GM23338 (cell line): ENCODE results near the gene AADACL3. TPM values are rescaled to one million over a fixed set of nuclear protein-coding genes. Genes with fewer than 3 reads are reported as not detected.

Source experiments
- ATAC-seq: fragments of 200-7000 bp; cut with Tn5 transposase; 3 replicates; pipeline ENCODE4 v1.9.1; 2020
- DNase-seq: peaks from one replicate; pipeline ENCODE4 v3.0.0-alpha.2; 2015; ENCODE audit warnings: low spot score
- H2AFZ ChIP-seq: fragments of 200-600 bp; sonication (generic); 2 replicates; pipeline ENCODE4 v1.8.0; 2016; ENCODE audit warnings: antibody characterized with exemption, mild to moderate bottlenecking, moderate library complexity
- H3F3A ChIP-seq: fragments of 200-600 bp; sonication (generic); replicated peaks from 2 replicates; pipeline ENCODE4 v1.8.0; 2017; ENCODE audit warnings: antibody characterized with exemption, mixed run types, low read depth
- H3K27ac ChIP-seq: fragments of 200-600 bp; sonication (generic); 2 replicates; pipeline ENCODE4 v1.6.1; 2016; ENCODE audit warnings: low read depth
- H3K27me3 ChIP-seq: fragments of 200-600 bp; sonication (generic); 2 replicates; pipeline ENCODE4 v1.8.0; 2016; ENCODE audit warnings: mild to moderate bottlenecking, mixed run types, moderate library complexity; ENCODE audit not compliant: insufficient read depth
- H3K36me3 ChIP-seq: fragments of 200-600 bp; sonication (generic); 2 replicates; pipeline ENCODE4 v1.8.0; 2016; ENCODE audit warnings: mild to moderate bottlenecking; ENCODE audit not compliant: insufficient read depth
- H3K4me1 ChIP-seq: fragments of 200-600 bp; sonication (generic); 2 replicates; pipeline ENCODE4 v1.8.0; 2016; ENCODE audit warnings: mild to moderate bottlenecking, moderate library complexity; ENCODE audit not compliant: insufficient read depth
- H3K4me2 ChIP-seq: fragments of 200-600 bp; sonication (generic); 2 replicates; pipeline ENCODE4 v1.7.1; 2017; ENCODE audit warnings: mixed run types
- H3K4me3 ChIP-seq: fragments of 200-600 bp; sonication (generic); 2 replicates; pipeline ENCODE4 v1.6.1; 2016; ENCODE audit warnings: mixed run types
- H3K79me2 ChIP-seq: fragments of 200-600 bp; sonication (generic); replicated peaks from 2 replicates; pipeline ENCODE4 v1.8.0; 2017; ENCODE audit warnings: mild to moderate bottlenecking; ENCODE audit not compliant: insufficient read depth
- H3K9me2 ChIP-seq: fragments of 200-600 bp; sonication (generic); 2 replicates; pipeline ENCODE4 v1.8.0; 2017; ENCODE audit not compliant: insufficient read depth
- H4K20me1 ChIP-seq: fragments of 200-600 bp; sonication (generic); replicated peaks from 2 replicates; pipeline ENCODE4 v1.8.0; 2017; ENCODE audit warnings: mild to moderate bottlenecking; ENCODE audit not compliant: insufficient read depth
- H3K27ac Mint-ChIP-seq: 2 replicates; pipeline ENCODE4 v1.8.0; 2020; ENCODE audit warnings: inconsistent platforms, mild to moderate bottlenecking, moderate library complexity, mixed read lengths
- H3K27me3 Mint-ChIP-seq: 3 replicates; pipeline ENCODE4 v1.8.0; 2022; ENCODE audit warnings: low read depth, mild to moderate bottlenecking, moderate library complexity, mixed read lengths, inconsistent platforms; ENCODE audit not compliant: insufficient read depth, poor library complexity
- H3K36me3 Mint-ChIP-seq: 3 replicates; pipeline ENCODE4 v1.8.0; 2021; ENCODE audit warnings: low read depth, mild to moderate bottlenecking, inconsistent platforms, moderate library complexity, mixed read lengths
- H3K4me1 Mint-ChIP-seq: 3 replicates; pipeline ENCODE4 v1.8.0; 2020; ENCODE audit warnings: mild to moderate bottlenecking, inconsistent platforms, mixed read lengths
- H3K4me3 Mint-ChIP-seq: 3 replicates; pipeline ENCODE4 v1.8.0; 2021; ENCODE audit warnings: moderate library complexity, mild to moderate bottlenecking, inconsistent platforms, mixed read lengths
- H3K9me3 Mint-ChIP-seq: 3 replicates; pipeline ENCODE4 v1.8.0; 2020; ENCODE audit warnings: moderate library complexity, mild to moderate bottlenecking, inconsistent platforms, mixed read lengths
- CREB1 ChIP-seq: fragments of 250-450 bp; sonication (Bioruptor Pico); IDR thresholded peaks from 2 replicates; pipeline ENCODE4 v1.5.0; 2020; ENCODE audit warnings: low read depth, mild to moderate bottlenecking, moderate library complexity
- EZH2 ChIP-seq: fragments of 200-600 bp; sonication (generic); IDR thresholded peaks from one replicate; pipeline ENCODE4 v1.8.0; 2017; ENCODE audit warnings: antibody characterized with exemption, mild to moderate bottlenecking, low read depth; ENCODE audit not compliant: unreplicated experiment
- EZH2phosphoT487 ChIP-seq: fragments of 200-600 bp; sonication (generic); IDR thresholded peaks from one replicate; pipeline ENCODE4 v1.8.1; 2018; ENCODE audit warnings: antibody characterized with exemption; ENCODE audit not compliant: unreplicated experiment
- JUNB ChIP-seq: IDR thresholded peaks from one replicate; pipeline ENCODE4 v1.6.1; 2016; ENCODE audit warnings: antibody characterized with exemption; ENCODE audit not compliant: unreplicated experiment
- NANOG ChIP-seq: IDR thresholded peaks from 2 replicates; pipeline ENCODE4 v1.6.1; 2016; ENCODE audit warnings: antibody characterized with exemption, borderline replicate concordance
- POLR2AphosphoS5 ChIP-seq: IDR thresholded peaks from 2 replicates; pipeline ENCODE4 v1.6.1; 2016; ENCODE audit warnings: antibody characterized with exemption, low read depth
- REST ChIP-seq: IDR thresholded peaks from one replicate; pipeline ENCODE4 v1.6.1; 2018; ENCODE audit warnings: antibody characterized with exemption; ENCODE audit not compliant: unreplicated experiment
- STAT1 ChIP-seq: IDR thresholded peaks from one replicate; pipeline ENCODE4 v1.6.1; 2016; ENCODE audit warnings: antibody characterized with exemption; ENCODE audit not compliant: unreplicated experiment
- ZNF114 ChIP-seq: fragments of 250-450 bp; sonication (Bioruptor Pico); IDR thresholded peaks from 2 replicates; pipeline ENCODE4 v1.5.0; 2020; ENCODE audit warnings: mild to moderate bottlenecking, moderate library complexity
- ZNF331 ChIP-seq: fragments of 250-450 bp; sonication (Bioruptor Pico); IDR thresholded peaks from 2 replicates; pipeline ENCODE4 v1.5.0; 2020; ENCODE audit warnings: low read depth, mild to moderate bottlenecking, moderate library complexity
- polyA plus RNA-seq: library from polyadenylated mRNA; unstranded; fragments of >200 nt; fragmentation: Nextera tagmentation; extraction: Ambion mirVana; gene quantifications from 2 replicates; pipeline ENCODE4 v1.2.1, GENCODE V29; 2016
- total RNA-seq: library from RNA; depleted of rRNA; stranded (reverse); fragments of >200 nt; shearing (Covaris generic); gene quantifications from 2 replicates; pipeline ENCODE4 v1.2.3, GENCODE V29; 2014
- TF ChIP-seq, protein P1 (sequence below): fragments of 250-450 bp; sonication (Bioruptor Pico); IDR thresholded peaks from 2 replicates; pipeline ENCODE4 v1.5.0; 2020; ENCODE audit warnings: mild to moderate bottlenecking, moderate library complexity
- TF ChIP-seq, protein P2 (sequence below): IDR thresholded peaks from 2 replicates; pipeline ENCODE4 v1.6.1; 2016; ENCODE audit warnings: antibody characterized with exemption
- TF ChIP-seq, protein P3 (sequence below), 2 experiments: fragments of 200-600 bp in 1 of 2; sonication (generic) in 1 of 2; conservative IDR thresholded peaks; 2 replicates each; pipeline versions ENCODE4 v1.5.1 to v1.6.1; 2016 to 2017; ENCODE audit warnings: antibody characterized with exemption in 2 of 2, low read depth in 2 of 2, mild to moderate bottlenecking in 2 of 2, moderate library complexity in 1 of 2

Gene AADACL3
- total and polyA plus RNA-seq, 2 experiments from 2014 or later = 0.47 to 1.5 TPM

DNA sequence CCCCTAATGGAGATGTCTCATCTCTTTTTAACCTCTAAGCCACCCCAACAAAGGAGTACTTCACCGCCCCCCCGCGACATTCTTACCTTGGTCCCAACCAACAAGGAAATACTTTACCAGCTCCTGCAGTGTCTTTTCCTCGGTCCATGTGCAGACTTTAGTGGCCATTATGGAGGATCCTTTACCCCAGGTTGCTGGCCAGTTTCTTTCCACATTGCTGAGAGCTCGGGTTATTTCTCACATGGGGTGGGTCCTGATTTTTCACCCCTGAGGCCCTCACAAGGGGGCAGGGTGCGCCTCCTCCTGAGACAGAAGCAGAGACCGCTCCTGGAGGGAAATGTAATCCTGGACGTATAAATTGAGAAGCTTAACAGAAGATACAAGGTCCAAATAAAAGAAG, 3.0 kb upstream of the AADACL3 start:
- H3F3A ChIP-seq = peaks cover 6% of the 10 kb centered on the region
- DNase-seq (no peak), ATAC-seq (no peak)
- H3K27ac ChIP-seq = peak overlapping the region; percentile 96
- no peaks in the 10 kb centered on the region for H4K20me1 ChIP-seq
- no peaks in the 10 kb centered on the region for H3K79me2 ChIP-seq
- peaks cover 14% of the 10 kb centered on the region for H3K9me2 ChIP-seq
- H3K4me3 Mint-ChIP-seq = no peak overlapping the region
- no peaks in the 10 kb centered on the region for H3K36me3 ChIP-seq
- no peak overlapping the region for H3K4me3 ChIP-seq
- H3K27me3 ChIP-seq = no peaks in the 10 kb centered on the region
- H3K4me1 ChIP-seq = peaks cover 66% of the 10 kb centered on the region
- H3K27me3 Mint-ChIP-seq = peaks cover 9% of the 10 kb centered on the region
- no peaks in the 10 kb centered on the region for H3K9me3 Mint-ChIP-seq
- no peak for TF ChIP-seq POLR2AphosphoS5
- TF ChIP-seq ZNF331 (CRISPR knock-in tag) = no peak
- no peak for TF ChIP-seq REST
- no peak for TF ChIP-seq EZH2
- TF ChIP-seq EZH2phosphoT487 = no peak
- TF ChIP-seq CREB1 = no peak
- no peak for TF ChIP-seq NANOG
- TF ChIP-seq STAT1 = no peak
- TF ChIP-seq, protein P1, sequence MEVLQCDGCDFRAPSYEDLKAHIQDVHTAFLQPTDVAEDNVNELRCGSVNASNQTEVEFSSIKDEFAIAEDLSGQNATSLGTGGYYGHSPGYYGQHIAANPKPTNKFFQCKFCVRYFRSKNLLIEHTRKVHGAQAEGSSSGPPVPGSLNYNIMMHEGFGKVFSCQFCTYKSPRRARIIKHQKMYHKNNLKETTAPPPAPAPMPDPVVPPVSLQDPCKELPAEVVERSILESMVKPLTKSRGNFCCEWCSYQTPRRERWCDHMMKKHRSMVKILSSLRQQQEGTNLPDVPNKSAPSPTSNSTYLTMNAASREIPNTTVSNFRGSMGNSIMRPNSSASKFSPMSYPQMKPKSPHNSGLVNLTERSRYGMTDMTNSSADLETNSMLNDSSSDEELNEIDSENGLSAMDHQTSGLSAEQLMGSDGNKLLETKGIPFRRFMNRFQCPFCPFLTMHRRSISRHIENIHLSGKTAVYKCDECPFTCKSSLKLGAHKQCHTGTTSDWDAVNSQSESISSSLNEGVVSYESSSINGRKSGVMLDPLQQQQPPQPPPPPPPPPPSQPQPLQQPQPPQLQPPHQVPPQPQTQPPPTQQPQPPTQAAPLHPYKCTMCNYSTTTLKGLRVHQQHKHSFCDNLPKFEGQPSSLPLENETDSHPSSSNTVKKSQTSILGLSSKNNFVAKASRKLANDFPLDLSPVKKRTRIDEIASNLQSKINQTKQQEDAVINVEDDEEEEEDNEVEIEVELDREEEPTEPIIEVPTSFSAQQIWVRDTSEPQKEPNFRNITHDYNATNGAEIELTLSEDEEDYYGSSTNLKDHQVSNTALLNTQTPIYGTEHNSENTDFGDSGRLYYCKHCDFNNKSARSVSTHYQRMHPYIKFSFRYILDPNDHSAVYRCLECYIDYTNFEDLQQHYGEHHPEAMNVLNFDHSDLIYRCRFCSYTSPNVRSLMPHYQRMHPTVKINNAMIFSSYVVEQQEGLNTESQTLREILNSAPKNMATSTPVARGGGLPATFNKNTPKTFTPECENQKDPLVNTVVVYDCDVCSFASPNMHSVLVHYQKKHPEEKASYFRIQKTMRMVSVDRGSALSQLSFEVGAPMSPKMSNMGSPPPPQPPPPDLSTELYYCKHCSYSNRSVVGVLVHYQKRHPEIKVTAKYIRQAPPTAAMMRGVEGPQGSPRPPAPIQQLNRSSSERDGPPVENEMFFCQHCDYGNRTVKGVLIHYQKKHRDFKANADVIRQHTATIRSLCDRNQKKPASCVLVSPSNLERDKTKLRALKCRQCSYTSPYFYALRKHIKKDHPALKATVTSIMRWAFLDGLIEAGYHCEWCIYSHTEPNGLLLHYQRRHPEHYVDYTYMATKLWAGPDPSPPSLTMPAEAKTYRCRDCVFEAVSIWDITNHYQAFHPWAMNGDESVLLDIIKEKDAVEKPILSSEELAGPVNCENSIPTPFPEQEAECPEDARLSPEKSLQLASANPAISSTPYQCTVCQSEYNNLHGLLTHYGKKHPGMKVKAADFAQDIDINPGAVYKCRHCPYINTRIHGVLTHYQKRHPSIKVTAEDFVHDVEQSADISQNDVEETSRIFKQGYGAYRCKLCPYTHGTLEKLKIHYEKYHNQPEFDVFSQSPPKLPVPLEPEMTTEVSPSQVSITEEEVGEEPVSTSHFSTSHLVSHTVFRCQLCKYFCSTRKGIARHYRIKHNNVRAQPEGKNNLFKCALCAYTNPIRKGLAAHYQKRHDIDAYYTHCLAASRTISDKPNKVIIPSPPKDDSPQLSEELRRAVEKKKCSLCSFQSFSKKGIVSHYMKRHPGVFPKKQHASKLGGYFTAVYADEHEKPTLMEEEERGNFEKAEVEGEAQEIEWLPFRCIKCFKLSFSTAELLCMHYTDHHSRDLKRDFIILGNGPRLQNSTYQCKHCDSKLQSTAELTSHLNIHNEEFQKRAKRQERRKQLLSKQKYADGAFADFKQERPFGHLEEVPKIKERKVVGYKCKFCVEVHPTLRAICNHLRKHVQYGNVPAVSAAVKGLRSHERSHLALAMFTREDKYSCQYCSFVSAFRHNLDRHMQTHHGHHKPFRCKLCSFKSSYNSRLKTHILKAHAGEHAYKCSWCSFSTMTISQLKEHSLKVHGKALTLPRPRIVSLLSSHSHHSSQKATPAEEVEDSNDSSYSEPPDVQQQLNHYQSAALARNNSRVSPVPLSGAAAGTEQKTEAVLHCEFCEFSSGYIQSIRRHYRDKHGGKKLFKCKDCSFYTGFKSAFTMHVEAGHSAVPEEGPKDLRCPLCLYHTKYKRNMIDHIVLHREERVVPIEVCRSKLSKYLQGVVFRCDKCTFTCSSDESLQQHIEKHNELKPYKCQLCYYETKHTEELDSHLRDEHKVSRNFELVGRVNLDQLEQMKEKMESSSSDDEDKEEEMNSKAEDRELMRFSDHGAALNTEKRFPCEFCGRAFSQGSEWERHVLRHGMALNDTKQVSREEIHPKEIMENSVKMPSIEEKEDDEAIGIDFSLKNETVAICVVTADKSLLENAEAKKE (CRISPR knock-in tag) = no peak
- TF ChIP-seq, protein P2, sequence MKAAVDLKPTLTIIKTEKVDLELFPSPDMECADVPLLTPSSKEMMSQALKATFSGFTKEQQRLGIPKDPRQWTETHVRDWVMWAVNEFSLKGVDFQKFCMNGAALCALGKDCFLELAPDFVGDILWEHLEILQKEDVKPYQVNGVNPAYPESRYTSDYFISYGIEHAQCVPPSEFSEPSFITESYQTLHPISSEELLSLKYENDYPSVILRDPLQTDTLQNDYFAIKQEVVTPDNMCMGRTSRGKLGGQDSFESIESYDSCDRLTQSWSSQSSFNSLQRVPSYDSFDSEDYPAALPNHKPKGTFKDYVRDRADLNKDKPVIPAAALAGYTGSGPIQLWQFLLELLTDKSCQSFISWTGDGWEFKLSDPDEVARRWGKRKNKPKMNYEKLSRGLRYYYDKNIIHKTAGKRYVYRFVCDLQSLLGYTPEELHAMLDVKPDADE = no peak
- no peak for TF ChIP-seq ZNF114 (CRISPR knock-in tag)
- TF ChIP-seq, protein P3, sequence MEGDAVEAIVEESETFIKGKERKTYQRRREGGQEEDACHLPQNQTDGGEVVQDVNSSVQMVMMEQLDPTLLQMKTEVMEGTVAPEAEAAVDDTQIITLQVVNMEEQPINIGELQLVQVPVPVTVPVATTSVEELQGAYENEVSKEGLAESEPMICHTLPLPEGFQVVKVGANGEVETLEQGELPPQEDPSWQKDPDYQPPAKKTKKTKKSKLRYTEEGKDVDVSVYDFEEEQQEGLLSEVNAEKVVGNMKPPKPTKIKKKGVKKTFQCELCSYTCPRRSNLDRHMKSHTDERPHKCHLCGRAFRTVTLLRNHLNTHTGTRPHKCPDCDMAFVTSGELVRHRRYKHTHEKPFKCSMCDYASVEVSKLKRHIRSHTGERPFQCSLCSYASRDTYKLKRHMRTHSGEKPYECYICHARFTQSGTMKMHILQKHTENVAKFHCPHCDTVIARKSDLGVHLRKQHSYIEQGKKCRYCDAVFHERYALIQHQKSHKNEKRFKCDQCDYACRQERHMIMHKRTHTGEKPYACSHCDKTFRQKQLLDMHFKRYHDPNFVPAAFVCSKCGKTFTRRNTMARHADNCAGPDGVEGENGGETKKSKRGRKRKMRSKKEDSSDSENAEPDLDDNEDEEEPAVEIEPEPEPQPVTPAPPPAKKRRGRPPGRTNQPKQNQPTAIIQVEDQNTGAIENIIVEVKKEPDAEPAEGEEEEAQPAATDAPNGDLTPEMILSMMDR (conservative IDR thresholded peaks at IDR 0.05; ENCODE audit: low read depth in 2 of 2) = no peak
- no peak for TF ChIP-seq JUNB
- H3K27ac Mint-ChIP-seq = no peak overlapping the region
- no peak overlapping the region for H2AFZ ChIP-seq
- peaks cover 56% of the 10 kb centered on the region for H3K4me1 Mint-ChIP-seq
- peak overlapping the region; percentile 61 for H3K4me2 ChIP-seq
- no peaks in the 10 kb centered on the region for H3K36me3 Mint-ChIP-seq
